Hindlimb muscle (tissue), 1 donor: Measurements from ENCODE around the gene ZNF496. TPM values are rescaled to one million over a fixed set of nuclear protein-coding genes. Genes with fewer than 3 reads are reported as not detected.
A peak's percentile ranks its signal among the peaks of the same experiment; 100 is the strongest.
"Not testable (repeated sequence)": the region's sequence is repeated elsewhere in the genome, so short reads cannot be mapped to it uniquely, and the experiment has no call there.

ENCODE experiments used
- DNase-seq: peaks from one replicate; pipeline ENCODE4 v3.0.0-alpha.2; 2013
- polyA plus RNA-seq: library from polyadenylated mRNA; unstranded; fragments of 120-200 nt; gene quantifications from one replicate; pipeline ENCODE4 v1.2.1, GENCODE V29; 2013; ENCODE audit not compliant: insufficient read length

ZNF496 gene
- polyA plus RNA-seq, 1 donor, result 43.2 TPM

DNA sequence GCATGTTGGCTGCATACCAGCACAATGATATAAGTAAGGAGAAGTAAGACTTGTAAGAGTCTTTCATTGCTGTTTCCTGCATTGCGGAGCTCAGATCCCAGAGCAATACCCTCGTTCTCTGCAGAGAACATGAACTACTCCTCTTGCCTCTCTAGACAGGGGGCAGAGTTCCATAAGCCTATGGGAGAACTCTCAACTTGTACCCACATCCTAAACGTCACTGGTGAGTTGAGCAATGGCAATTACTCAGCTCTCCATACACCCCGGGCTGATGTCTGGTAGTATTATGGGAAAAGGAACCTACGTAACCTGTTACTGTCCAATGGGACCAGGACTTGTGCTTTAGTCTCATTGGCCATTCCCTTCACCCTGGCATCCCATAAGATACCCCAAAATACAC lies 27.3 kb upstream of the ZNF496 start:
- no peak for DNase-seq

GRCh38 chr1:247357781-247358211 lies 26.1 kb upstream of the ZNF496 start:
- DNase-seq, result no peak

DNA sequence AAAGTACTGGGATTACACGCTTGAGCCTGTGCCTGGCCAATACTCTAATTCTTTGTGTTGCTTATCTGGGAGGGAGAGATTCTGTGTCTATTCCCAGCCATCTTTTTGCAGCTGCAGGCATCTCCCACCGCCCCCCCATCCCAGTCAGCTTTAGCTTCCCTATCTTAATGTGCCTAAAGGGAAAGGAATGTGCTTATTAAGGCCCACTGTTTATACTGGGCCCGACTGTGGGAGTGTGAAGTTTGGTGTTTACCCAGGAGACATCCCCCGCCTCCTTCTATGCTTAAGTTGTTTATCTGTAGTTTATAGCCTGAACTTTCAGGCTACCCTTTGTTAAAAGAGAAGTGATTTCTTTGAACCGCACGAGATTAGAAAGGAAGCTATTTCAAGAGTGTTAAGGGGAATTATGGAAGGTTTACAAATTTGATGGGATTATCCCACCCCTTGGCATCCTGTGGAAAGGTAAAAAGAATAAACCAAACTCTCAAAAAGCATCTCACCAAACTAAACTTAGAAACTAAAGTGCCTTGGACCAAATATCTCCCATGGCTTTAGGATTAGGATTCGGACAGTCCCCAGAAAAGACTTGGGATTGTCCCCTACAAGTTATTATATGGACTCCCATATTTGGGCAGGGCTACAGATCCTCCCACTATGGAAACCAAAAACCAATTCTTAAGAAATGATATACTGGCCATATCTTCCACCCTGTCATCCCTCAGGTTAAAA lies 25.5 kb upstream of the ZNF496 start:
- no peak for DNase-seq

- not testable (repeated sequence) for DNase-seq
Measured at GRCh38 chr1:247355160-247355559, 23.5 kb upstream of the ZNF496 start.

DNA sequence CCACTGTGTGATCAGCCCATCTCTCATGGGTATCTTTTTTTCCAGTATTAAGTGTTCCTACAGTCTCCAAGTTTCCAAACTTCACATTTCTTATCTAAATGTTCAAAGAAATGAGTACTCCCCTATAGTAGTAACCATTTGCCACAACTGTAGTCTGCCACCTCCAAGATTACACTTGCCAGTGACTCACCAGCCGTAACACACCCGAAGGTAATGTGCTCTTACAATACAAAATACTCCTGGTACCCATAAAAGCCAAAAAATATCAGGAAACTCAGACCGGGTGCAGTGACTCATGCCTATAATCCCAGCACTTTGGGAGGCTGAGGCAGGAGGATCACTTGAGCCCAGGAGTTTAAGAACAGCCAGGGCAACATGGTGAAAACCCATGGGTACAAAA lies 20.5 kb upstream of the ZNF496 start:
- no peak for DNase-seq

- no peak for DNase-seq
Measured at GRCh38 chr1:247350587-247350986, 18.9 kb upstream of the ZNF496 start.

DNA sequence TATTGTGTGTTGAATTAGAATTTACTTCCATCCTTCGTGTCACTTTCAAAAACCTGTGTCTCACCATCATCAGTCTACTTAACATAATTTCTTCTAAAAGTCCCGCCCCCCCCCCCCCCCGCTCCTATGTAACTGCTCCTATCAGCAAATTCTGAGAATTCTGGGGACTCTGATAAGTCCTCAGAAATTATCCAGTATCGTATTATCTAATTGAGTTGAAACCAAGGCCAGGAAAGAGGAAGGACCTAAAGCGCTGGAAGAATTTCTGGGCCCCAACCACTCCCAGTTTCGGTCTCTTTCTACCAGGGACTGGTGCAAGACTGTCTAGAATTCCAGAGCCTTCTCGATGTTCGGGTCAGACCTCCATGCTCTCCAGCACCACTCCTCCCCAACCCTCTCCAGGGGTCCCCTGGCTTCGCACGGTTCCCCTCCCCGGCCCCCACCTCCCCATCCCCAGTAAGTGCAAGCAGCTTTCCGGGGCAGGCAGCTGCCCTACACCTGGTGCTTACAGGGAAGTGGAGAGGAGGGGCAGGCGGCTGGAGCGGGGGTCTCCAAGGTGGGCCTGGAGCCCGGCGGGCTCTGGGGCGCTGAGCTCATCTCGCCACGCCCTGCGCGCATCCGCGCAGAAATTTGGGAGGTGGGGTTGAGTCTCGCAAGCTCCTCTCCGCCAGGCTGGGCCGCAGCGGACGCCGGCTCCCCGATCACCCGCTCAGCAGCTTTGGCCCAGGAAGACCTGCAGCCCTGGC lies 16.0 kb upstream of the ZNF496 start:
- DNase-seq, result no peak

DNA sequence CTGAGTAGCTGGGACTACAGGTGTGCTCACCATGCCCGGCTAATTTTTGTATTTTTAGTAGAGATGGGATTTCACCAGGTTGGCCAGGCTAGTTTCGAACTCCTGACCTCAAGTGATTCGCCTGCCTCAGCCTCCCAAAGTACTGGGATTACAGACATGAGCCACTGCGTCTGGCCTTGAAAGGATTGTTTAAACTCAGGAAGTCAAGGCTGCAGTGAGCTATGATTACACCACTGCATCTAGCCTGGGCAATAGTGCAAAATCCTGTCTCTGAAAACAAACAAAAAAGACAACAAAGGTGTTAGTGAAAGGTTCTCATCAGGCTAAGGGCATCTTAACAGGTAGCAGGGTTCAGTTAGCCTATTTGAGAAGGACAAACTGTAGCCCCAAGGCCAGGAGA lies 14.2 kb upstream of the ZNF496 start:
- no peak for DNase-seq

DNA sequence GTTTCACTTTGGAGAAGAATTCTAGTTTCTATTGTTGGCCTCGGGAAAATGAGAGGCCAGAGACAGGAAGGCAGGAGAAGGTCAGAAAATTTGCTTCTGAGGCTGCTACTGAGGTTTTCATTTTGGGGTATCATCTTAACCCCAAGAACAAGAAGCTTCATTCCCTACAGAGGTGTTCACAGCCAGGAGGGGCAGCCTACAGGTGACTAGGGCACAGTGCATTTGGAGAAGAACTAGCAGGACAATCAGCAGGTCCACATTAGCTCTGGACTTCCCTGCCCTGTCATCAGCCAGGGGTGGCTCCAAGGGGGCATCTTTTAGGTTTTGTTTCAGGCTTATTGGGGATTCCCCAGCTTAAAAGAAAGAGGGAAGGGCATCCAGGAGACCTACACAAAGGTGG lies 12.1 kb upstream of the ZNF496 start:
- no peak for DNase-seq

DNA sequence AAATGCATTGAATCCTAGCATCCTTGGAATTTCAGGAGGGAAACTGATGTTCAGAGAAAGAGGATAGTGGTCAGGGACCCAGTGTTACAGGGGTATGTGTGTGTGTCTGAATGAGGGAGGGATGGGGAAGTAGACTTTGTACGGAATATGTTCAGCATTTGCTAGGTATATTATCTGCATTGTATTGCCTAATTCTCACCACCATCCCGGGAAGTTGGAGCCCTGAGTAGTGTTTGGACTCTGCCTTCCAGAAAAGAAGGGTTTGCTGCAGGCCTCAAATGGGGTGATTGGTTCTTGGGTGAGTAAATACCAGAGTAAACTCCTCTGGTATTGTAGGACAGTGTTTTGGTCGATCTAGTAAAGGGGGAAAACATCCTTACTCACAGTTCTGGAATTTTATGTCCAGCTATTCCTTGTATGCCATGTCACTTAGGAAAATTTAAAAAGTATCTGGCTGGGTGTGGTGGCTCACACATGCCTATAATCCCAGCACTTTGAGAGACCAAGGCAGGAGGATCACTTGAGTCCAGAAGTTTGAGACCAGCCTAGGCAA lies 7.1 kb upstream of the ZNF496 start:
- no peak for DNase-seq

DNA sequence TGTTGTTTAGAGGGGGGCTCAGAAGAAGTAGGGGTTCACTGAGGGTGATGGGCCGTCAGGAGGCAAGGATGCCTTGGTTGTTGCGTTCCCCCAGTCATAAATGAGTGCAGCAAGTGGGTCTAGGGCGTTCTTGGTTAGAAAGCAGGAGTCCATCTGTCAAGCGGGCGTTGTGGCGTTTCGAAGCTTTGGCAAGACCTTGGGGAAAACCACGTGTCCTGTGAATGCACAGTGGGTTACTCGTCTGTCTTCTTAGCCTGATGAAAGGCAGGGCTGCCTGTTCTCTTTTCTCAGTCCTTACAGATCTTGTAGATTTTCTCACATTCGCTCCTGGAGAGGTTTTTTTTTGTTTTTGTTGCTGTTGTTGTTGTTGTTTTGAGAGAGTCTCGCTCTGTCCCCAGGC lies 6.3 kb upstream of the ZNF496 start:
- no peak for DNase-seq

GRCh38 chr1:247337250-247337746 lies 5.6 kb upstream of the ZNF496 start:
- DNase-seq, result no peak

DNA sequence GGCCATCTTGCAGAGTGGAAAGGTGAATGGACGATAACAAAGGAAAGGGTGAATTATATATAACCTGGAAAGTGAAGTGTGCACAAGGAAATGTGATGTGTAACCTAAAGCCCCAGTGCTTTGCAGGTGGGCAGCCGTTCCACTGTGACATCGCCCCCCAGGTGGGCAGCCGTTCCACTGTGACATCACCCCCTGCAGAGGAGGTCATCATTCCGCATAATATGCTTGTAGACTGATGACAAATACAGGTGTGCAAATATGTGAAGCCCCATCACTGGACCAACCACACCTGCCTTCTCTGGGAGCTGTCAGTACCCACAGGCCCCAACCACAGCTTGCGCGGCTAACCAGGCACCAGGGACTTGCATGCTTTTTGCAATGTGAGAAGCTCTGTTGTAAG lies 4.7 kb upstream of the ZNF496 start:
- DNase-seq, result no peak

DNA sequence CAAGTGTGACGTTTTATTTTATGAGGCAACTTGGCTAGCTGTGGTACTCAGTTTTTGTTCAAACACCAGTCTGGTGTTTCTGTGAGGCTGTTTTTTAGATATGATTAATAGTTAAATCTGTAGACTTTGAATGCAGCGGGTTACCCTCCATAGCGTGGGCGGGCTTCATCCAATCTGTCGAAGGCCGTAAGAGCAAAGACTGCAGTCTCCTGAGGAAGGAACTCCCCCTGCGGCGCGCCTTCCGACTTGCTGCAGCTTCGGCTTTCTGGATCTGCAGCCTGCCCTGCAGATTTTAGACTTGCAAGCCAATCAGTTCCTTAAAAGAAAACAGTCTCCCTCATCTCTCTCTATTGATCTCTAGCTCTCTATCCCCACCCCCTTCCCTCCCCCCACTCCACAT lies 4.2 kb upstream of the ZNF496 start:
- DNase-seq, result no peak

- DNase-seq, result no peak
Measured at GRCh38 chr1:247334378-247335133, 2.9 kb upstream of the ZNF496 start.

DNA sequence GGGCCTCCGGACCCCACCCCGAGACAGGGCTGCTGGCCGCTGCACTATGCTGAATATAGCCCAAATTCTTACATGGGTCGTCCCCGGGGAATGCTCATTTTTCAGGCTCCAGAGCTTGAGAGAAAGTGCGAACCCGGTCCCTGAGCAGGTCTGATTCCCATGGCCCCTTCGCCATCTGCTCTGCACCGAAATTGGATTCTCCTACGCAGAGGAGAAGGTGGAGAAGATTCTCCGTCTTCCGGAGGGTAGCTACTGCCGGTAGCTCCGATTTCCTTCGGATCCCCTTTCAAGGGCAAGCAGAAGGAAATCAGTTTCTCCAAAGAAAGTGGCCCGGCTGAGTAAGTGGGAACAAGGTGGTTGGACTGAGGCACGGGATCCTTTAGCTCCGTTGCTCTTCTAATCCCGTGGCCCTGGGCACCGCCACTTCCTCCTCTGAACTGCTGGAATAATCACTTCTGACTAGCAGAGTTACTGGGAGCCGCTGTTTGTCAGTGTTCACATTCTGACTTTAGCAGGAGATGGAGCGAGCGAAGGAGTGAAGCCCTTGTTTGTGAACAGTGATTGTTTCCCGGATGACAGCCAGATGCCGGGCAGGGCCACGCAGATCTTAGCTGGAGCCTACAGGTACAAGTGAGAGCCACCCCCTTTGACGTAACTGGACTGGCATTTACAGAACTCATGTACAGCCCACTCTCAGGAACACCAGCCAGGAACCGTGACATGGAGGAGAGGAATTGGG lies 1.1 kb upstream of the ZNF496 start:
- DNase-seq, result peak; percentile 45

- DNase-seq, result peak; percentile 57
Measured at GRCh38 chr1:247332215-247332622, 552 bp upstream of the ZNF496 start.

DNA sequence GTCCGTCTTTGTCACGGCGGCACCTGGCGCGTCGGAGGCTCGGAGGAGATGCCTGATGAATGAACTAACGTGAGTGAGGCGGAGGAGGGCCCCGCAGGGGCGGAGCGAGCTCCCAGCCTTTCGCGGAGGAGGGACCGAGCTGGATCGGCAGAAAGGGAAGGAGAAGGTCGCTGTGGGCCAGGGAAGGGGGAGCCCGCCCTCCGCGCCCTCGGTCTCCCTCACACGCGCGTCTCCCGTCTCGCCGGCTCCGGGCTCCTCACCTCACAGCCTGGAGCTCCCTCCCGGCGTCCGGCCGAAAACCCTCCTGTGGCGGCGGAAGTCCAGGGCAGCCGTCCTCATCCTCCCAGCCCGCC lies 519 bp downstream of the ZNF496 start:
- DNase-seq, result peak; percentile 81

- DNase-seq, result no peak
Measured at GRCh38 chr1:247330548-247331171, 1.0 kb downstream of the ZNF496 start.

- no peak for DNase-seq
Measured at GRCh38 chr1:247329097-247329617, 2.5 kb downstream of the ZNF496 start.

DNA sequence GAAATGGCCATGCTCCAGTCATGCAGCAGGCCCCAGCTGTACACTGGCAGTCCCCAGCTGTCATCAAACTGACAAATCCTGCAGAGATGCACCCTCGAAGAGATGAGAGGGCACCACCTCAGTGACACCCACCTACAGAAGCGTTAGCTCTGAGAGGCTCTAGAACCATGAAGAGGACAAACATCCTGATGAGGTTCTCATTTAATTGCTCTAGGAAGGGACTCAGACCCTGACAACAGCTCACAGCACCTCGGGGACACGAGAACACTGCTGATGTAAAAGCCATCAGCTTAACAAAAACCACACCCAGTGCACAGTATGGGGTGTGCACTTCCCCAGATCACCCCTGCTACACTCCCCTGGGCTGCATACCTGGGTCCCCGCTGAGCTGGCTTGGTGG lies 3.4 kb downstream of the ZNF496 start:
- no peak for DNase-seq
